Activated T-cell treated with anti-CD3 and anti-CD28 coated beads, Interleukin-2, amount 50 U/mL, for 4 hours (primary cell): ENCODE data around the gene ISY1. TPM values are rescaled to one million over a fixed set of nuclear protein-coding genes. Genes with fewer than 3 reads are reported as not detected.
"Not testable (repeated sequence)": the region's sequence is repeated elsewhere in the genome, so short reads cannot be mapped to it uniquely, and the experiment has no call there.

Experiments
- ATAC-seq, 2 donors: fragments of 200-7000 bp; cut with Tn5 transposase; one replicate each; pipeline ENCODE4 v1.10.0; 2021
- DNase-seq: peaks from one replicate; pipeline ENCODE4 v3.0.0-alpha.2; 2020
- H3K27me3 Mint-ChIP-seq: one replicate; pipeline ENCODE4 v1.8.0; 2021; ENCODE audit warnings: low read depth, mixed read lengths
- H3K36me3 Mint-ChIP-seq: one replicate; pipeline ENCODE4 v1.8.0; 2022; ENCODE audit warnings: mixed read lengths; ENCODE audit not compliant: insufficient read depth
- H3K4me1 Mint-ChIP-seq: one replicate; pipeline ENCODE4 v1.8.0; 2021; ENCODE audit warnings: low read depth, mixed read lengths
- H3K4me3 Mint-ChIP-seq: one replicate; pipeline ENCODE4 v1.8.0; 2021; ENCODE audit warnings: mild to moderate bottlenecking, moderate library complexity, mixed read lengths
- H3K9me3 Mint-ChIP-seq: one replicate; pipeline ENCODE4 v1.8.0; 2021; ENCODE audit warnings: mixed read lengths
- total RNA-seq, 3 donors: library from RNA; stranded (reverse); gene quantifications; one replicate each; pipeline ENCODE4 v1.2.1, GENCODE V29; 2021

The ISY1 gene
- total RNA-seq = 100 to 1,000 TPM in 1 of 3 donors, 10 to 100 TPM in 2; 93.1 to 101 (median 93.9) TPM

DNA sequence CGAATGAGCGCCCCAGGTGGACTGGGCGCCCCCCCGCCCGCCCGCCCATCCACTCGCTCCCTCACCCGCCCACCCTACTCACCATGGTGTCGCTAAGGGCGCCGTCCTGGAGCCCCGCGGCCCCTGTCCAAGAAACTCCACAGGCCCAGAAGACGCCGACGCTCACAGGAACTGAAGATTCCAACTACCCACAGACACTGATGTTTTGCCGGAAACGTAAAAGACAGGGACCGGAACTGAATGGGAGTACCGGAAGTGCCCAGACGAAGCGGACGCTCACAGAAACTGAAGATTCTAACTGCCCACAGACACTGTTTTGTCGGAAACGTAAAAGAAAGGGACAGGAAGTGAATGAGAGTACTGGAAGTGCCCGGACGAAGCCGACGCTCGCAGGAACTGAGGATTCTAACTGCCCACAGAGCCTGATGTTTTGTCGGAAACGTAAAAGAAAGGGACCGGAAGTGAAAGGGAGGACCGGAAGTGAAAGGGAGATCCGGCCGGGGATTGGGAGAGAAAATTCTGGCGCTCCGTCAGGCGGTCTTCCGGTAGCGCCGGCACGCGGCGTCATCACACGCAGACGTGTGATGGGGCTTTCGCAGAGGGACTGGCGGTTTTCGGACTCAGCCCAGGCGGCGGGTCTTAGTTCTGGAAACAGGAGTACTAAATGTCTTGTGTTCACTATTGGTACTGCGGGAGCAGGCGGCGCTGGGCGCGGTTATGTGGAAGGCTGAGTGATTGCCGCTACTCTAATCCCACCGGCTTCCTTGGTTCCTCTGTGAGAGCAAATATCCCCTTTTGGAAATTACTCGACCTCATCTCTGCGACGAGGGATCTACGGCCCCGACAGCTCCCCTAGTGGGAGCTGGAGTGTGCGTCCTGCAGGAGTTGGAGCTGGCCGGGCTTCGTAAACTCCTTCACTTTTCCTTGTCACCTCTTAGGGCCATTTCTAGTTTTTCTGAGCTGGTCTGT lies at the start of gene ISY1:
Gene ISY1 (minus strand): TSS at position 173 of the 969 bp plus-strand sequence. CDS start 88 bp downstream, at position 85.
- Mint-ChIP-seq H3K9me3 (no peaks in the 10 kb centered on the region), H3K4me1 (peaks cover 22% of the 10 kb centered on the region), H3K27me3 (no peaks in the 10 kb centered on the region), H3K4me3 (peak within 1 kb of the TSS; percentile 94), H3K36me3 (peaks cover 19% of the 10 kb centered on the region)
- DNase-seq = peak; percentile 79
- ATAC-seq = peak; percentile 84 to 89

DNA sequence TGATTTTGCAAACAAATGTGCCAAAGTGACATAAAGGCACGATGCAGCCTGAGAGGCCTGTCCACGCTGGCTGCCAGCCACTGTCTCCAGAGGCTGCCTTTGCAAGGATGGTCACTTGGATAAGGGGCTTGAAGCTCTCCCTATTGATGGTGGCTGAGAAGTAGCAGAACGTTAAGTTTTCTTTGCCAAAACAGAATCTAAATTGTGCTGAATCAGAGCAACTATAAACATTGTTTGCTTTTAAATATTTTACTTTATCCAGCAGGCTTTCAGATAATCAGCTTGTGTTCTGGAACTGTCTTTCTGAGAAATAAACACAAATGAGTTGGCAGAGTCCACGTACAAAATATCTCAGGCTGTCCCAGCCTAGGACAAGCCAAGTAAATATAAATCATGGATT lies 46.6 kb upstream of the ISY1 start:
- H3K27me3 Mint-ChIP-seq = no peaks in the 10 kb centered on the region
- no peaks in the 10 kb centered on the region for H3K9me3 Mint-ChIP-seq
- no peaks in the 10 kb centered on the region for H3K36me3 Mint-ChIP-seq
- H3K4me1 Mint-ChIP-seq = no peaks in the 10 kb centered on the region
- DNase-seq (no peak), ATAC-seq (no peak)
- no peak overlapping the region for H3K4me3 Mint-ChIP-seq

DNA sequence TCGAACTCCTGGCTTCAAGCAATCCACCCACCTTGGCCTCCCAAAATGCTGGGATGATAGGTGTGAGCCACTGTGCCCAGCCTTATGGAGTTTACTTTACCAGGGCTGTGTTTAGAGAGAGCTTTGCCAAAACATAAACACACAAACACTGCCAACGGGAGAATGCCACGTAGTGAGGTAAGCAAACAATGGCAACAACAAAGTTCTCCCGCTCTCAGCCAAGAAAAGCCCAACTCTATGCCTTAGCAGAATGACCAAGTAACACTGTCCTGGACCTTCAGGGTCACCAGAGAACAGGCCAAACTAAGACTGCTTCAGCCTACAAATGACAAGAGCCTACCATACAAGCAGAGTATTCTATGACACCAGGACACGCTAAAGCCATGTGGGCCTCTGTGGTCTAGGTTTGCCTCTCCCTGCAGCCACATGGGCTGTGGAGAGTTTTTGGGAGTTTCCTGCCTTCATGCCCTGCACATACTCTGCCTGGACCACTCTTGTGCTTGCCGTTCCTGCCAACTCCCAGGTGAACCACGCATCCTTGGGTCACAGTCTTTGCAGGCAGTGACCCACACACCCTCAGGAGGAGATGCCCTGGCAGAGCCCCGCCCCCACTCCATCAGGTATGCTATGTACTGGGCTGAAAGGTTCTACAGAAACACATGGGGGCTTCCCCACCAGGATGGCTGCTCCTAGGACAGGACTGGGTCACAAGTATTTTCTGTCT lies 44.4 kb upstream of the ISY1 start:
- DNase-seq (no peak), ATAC-seq (no peak)
- Mint-ChIP-seq H3K4me3 (no peak overlapping the region), H3K27me3 (no peaks in the 10 kb centered on the region), H3K9me3 (no peaks in the 10 kb centered on the region), H3K36me3 (no peaks in the 10 kb centered on the region), H3K4me1 (no peaks in the 10 kb centered on the region)

GRCh38 chr3:129204473-129204872 lies 43.6 kb upstream of the ISY1 start:
- DNase-seq = no peak
- H3K4me3 Mint-ChIP-seq = no peak overlapping the region
- ATAC-seq = no peak
- H3K9me3 Mint-ChIP-seq = no peaks in the 10 kb centered on the region
- no peaks in the 10 kb centered on the region for H3K4me1 Mint-ChIP-seq
- no peaks in the 10 kb centered on the region for H3K36me3 Mint-ChIP-seq
- H3K27me3 Mint-ChIP-seq = no peaks in the 10 kb centered on the region

GRCh38 chr3:129199366-129199765 lies 38.5 kb upstream of the ISY1 start:
- no peaks in the 10 kb centered on the region for H3K36me3 Mint-ChIP-seq
- H3K4me1 Mint-ChIP-seq = no peaks in the 10 kb centered on the region
- no peak for ATAC-seq
- H3K4me3 Mint-ChIP-seq = no peak overlapping the region
- no peaks in the 10 kb centered on the region for H3K27me3 Mint-ChIP-seq
- no peaks in the 10 kb centered on the region for H3K9me3 Mint-ChIP-seq
- no peak for DNase-seq

- H3K4me3 Mint-ChIP-seq = no peak overlapping the region
- H3K9me3 Mint-ChIP-seq = no peaks in the 10 kb centered on the region
- DNase-seq = no peak
- H3K36me3 Mint-ChIP-seq = no peaks in the 10 kb centered on the region
- no peaks in the 10 kb centered on the region for H3K4me1 Mint-ChIP-seq
- no peaks in the 10 kb centered on the region for H3K27me3 Mint-ChIP-seq
- ATAC-seq = no peak
Observed at GRCh38 chr3:129197321-129197720, 36.5 kb upstream of the ISY1 start.

DNA sequence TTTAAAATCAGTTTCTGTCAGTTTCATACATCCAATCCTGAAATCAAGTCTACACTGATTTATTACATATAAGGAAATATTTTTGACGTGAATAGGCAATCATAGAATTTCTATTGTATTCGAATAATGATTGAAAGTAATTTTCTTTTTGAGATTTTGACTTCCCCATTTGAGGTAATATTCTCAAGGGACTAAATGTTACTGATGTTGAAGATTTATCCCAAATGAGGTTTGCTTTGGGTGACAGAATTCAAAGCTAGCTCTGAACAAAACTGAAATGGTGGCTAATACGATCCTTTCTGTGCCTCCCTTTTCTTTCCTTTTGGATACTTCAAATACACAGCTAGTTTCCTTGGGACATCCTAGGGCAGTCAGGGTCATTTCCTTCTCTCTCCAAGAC lies 35.7 kb upstream of the ISY1 start:
- Mint-ChIP-seq H3K9me3 (no peaks in the 10 kb centered on the region), H3K4me3 (no peak overlapping the region), H3K27me3 (no peaks in the 10 kb centered on the region), H3K36me3 (no peaks in the 10 kb centered on the region), H3K4me1 (no peaks in the 10 kb centered on the region)
- ATAC-seq (no peak), DNase-seq (no peak)

- Mint-ChIP-seq H3K4me3 (no peak overlapping the region), H3K9me3 (no peaks in the 10 kb centered on the region), H3K4me1 (no peaks in the 10 kb centered on the region), H3K36me3 (no peaks in the 10 kb centered on the region), H3K27me3 (no peaks in the 10 kb centered on the region)
- DNase-seq = no peak
- peak in 1 of 2 donors; percentile 50 for ATAC-seq
Observed at GRCh38 chr3:129195731-129196256, 34.9 kb upstream of the ISY1 start.

DNA sequence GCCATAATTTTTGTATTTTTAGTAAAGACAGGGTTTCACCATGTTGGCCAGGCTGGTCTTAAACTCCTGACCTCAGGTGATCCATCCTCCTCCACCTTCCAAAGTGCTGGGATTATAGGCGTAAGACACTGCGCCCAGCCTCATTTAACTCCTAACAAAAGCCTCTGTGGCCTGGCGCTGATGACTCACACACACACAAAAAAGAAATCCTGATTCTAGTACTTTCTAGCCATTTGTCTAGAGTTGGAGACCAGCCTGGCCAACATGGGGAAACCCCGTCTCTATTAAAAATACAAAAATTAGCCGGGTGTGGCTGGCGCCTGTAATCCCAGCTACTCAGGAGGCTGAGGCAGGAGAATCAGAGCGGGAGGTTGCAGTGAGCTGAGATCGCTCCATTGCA lies 28.9 kb upstream of the ISY1 start:
- not testable (repeated sequence) for H3K4me1 Mint-ChIP-seq, H3K4me3 Mint-ChIP-seq, H3K36me3 Mint-ChIP-seq, H3K9me3 Mint-ChIP-seq, H3K27me3 Mint-ChIP-seq, DNase-seq, ATAC-seq

DNA sequence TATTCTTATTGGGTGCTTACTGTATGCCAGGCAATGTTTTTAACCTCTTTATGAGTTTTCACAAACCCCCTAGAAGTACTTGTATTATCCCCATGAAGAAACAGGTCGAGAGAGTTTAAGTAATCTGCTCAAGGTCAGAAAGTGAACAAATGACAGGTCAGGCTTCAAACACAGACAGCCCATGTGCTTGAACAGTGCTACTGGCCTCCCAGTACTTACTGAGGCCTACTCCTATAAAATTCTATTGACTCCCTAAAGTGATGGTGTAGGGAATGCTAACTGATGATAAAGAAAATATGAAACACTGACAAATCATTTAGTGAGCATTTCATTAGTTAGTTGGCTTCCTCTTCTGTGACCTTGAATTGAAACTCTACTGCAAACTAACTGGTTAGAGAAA lies 27.0 kb upstream of the ISY1 start:
- Mint-ChIP-seq H3K36me3 (peaks cover 3% of the 10 kb centered on the region), H3K4me1 (peaks cover 5% of the 10 kb centered on the region)

DNA sequence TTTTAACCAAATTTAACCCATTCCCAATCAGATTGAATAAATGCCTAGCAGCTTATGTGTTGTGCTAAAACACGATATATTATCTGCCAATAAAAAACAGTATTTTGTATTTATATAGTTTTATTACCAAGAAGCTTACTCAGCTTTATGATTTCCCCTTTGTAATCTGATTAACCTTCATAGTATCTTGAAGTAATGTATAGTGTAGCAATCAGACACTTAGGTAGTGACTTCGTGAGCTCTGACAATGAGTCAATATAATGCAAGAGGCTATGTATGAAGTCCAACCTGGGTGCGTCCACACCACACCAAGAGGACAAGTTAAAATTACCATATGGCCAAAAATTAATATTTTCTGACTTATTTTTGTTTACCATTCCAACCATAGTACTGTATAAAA lies 24.9 kb upstream of the ISY1 start:
- ATAC-seq = no peak
- Mint-ChIP-seq H3K9me3 (no peaks in the 10 kb centered on the region), H3K27me3 (no peaks in the 10 kb centered on the region), H3K36me3 (peaks cover 20% of the 10 kb centered on the region), H3K4me3 (peak overlapping the region; percentile 72), H3K4me1 (peaks cover 9% of the 10 kb centered on the region)
- no peak for DNase-seq

More for the DNA sequence above, 27.0 kb upstream of the ISY1 start:
- Mint-ChIP-seq H3K27me3 (no peaks in the 10 kb centered on the region), H3K9me3 (no peaks in the 10 kb centered on the region), H3K4me3 (no peak overlapping the region)
- no peak for ATAC-seq
- no peak for DNase-seq

GRCh38 chr3:129184784-129185542 lies 24.1 kb upstream of the ISY1 start:
- not testable (repeated sequence) for H3K9me3 Mint-ChIP-seq, H3K27me3 Mint-ChIP-seq, DNase-seq, ATAC-seq
- Mint-ChIP-seq H3K36me3 (peaks cover 26% of the 10 kb centered on the region), H3K4me1 (peaks cover 16% of the 10 kb centered on the region), H3K4me3 (peak overlapping the region; percentile 98)

DNA sequence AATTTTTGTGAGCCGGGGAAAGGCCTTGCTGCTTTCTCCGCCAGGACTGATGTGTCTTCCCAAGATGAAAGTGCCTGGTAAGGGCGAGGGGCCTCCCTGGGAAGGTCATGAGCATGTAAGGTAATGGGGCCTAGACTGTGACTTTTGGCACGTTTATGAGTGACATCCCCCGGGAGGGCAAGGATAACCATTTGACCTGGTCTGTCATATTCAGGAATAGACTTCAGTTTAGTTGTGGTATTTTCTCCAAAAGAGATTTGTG lies 23.5 kb upstream of the ISY1 start:
- ATAC-seq (peak; percentile 6 to 14), DNase-seq (peak; percentile 9)
- H3K4me3 Mint-ChIP-seq = peak overlapping the region; percentile 98
- H3K9me3 Mint-ChIP-seq = no peaks in the 10 kb centered on the region
- no peaks in the 10 kb centered on the region for H3K27me3 Mint-ChIP-seq
- H3K36me3 Mint-ChIP-seq = peaks cover 29% of the 10 kb centered on the region
- H3K4me1 Mint-ChIP-seq = peaks cover 20% of the 10 kb centered on the region
